Prostate gland (tissue), 1 donor: ENCODE results near the gene VPS26C.

ENCODE experiments used
- POLR2A ChIP-seq: fragments of 450-650 bp; IDR thresholded peaks from one replicate; pipeline ENCODE4 v1.6.1; 2016; ENCODE audit warnings: antibody characterized with exemption, mild to moderate bottlenecking
- POLR2AphosphoS5 ChIP-seq: sonication (generic); formaldehyde crosslinking; IDR thresholded peaks from one replicate; pipeline ENCODE4 v1.6.1; 2017; ENCODE audit warnings: antibody characterized with exemption

- no peak for TF ChIP-seq POLR2AphosphoS5
- no peak for TF ChIP-seq POLR2A
These were observed 11.1 kb upstream of the VPS26C start for GRCh38 chr21:37278199-37278598.
